Measurements from ENCODE around the gene TNFRSF18. TPM values are rescaled to one million over a fixed set of nuclear protein-coding genes. Genes with fewer than 3 reads are reported as not detected.

TNFRSF18 gene
- total RNA-seq, 4 donors from 2014 or later, result 0.44 to 2.6 TPM; not detected in 2

GRCh38 chr1:1239227-1239613, 32.8 kb upstream of the TNFRSF18 start:
- TF ChIP-seq CTCF (IDR thresholded peaks at IDR 0.05; ENCODE audit: low read depth), result no peak

- TF ChIP-seq CTCF (IDR thresholded peaks at IDR 0.05; ENCODE audit: low read depth), result no peak
These were observed 32.3 kb upstream of the TNFRSF18 start for GRCh38 chr1:1238702-1239178.

- no peak for TF ChIP-seq CTCF (IDR thresholded peaks at IDR 0.05; ENCODE audit: low read depth)
These were observed 31.7 kb upstream of the TNFRSF18 start for GRCh38 chr1:1237874-1238701.

GRCh38 chr1:1236945-1237873, 30.8 kb upstream of the TNFRSF18 start:
- no peak for TF ChIP-seq CTCF (IDR thresholded peaks at IDR 0.05; ENCODE audit: low read depth)

- no peak for TF ChIP-seq CTCF (IDR thresholded peaks at IDR 0.05; ENCODE audit: low read depth)
These were observed 29.9 kb upstream of the TNFRSF18 start for GRCh38 chr1:1236176-1236763.

GRCh38 chr1:1235016-1235744, 28.8 kb upstream of the TNFRSF18 start:
- TF ChIP-seq CTCF (IDR thresholded peaks at IDR 0.05; ENCODE audit: low read depth), result no peak

Measured in subcutaneous adipose tissue (tissue), 4 donors.